HG02981 (cell line): ENCODE data around the gene CCDC200.
"Not testable (repeated sequence)": the region's sequence is repeated elsewhere in the genome, so short reads cannot be mapped to it uniquely, and the experiment has no call there.

Experiments used
- ATAC-seq: cut with Tn5 transposase; IDR thresholded peaks from one replicate; pipeline ENCODE4 v1.9.1; 2021; ENCODE audit warnings: mild to moderate bottlenecking, moderate library complexity; ENCODE audit not compliant: unreplicated experiment

Gene CCDC200

GRCh38 chr17:43228020-43228782, at the start of gene CCDC200:
Gene CCDC200, minus strand, starts transcription at chr17:43228623. Its CDS starts 69 bp downstream, at chr17:43228554.
- ATAC-seq, result not testable (repeated sequence)

GRCh38 chr17:43272914-43273313, 44.5 kb upstream of the CCDC200 start:
- not testable (repeated sequence) for ATAC-seq

GRCh38 chr17:43272483-43272882, 44.1 kb upstream of the CCDC200 start:
- ATAC-seq, result not testable (repeated sequence)

GRCh38 chr17:43270552-43271504, 42.4 kb upstream of the CCDC200 start:
- not testable (repeated sequence) for ATAC-seq

- not testable (repeated sequence) for ATAC-seq
These were observed 18.0 kb upstream of the CCDC200 start for GRCh38 chr17:43246456-43246855.

GRCh38 chr17:43240596-43241352, 12.4 kb upstream of the CCDC200 start:
- not testable (repeated sequence) for ATAC-seq

GRCh38 chr17:43239597-43239996, 11.2 kb upstream of the CCDC200 start:
- not testable (repeated sequence) for ATAC-seq

- ATAC-seq, result not testable (repeated sequence)
These were observed 5.5 kb upstream of the CCDC200 start, which contains the start of gene RNU2-1 for GRCh38 chr17:43233877-43234276. Gene RNU2-1, minus strand, starts transcription at chr17:43233977.

- not testable (repeated sequence) for ATAC-seq
These were observed 4.8 kb upstream of the CCDC200 start for GRCh38 chr17:43233263-43233662.

- not testable (repeated sequence) for ATAC-seq
These were observed 3.7 kb upstream of the CCDC200 start for GRCh38 chr17:43232021-43232699.

GRCh38 chr17:43231205-43232020, 3.0 kb upstream of the CCDC200 start:
- ATAC-seq, result not testable (repeated sequence)

GRCh38 chr17:43226393-43226792, 2.0 kb downstream of the CCDC200 start:
- ATAC-seq, result no peak

- no peak for ATAC-seq
These were observed 4.2 kb downstream of the CCDC200 start for GRCh38 chr17:43224146-43224705.

GRCh38 chr17:43220511-43221125, 7.8 kb downstream of the CCDC200 start:
- ATAC-seq, result no peak

- no peak for ATAC-seq
These were observed 8.6 kb downstream of the CCDC200 start for GRCh38 chr17:43219746-43220380.

- no peak for ATAC-seq
These were observed 9.4 kb downstream of the CCDC200 start for GRCh38 chr17:43219001-43219400.

GRCh38 chr17:43217614-43218087, 10.8 kb downstream of the CCDC200 start:
- no peak for ATAC-seq
